ENCODE measurements around the gene ARHGAP1. TPM values are rescaled to one million over a fixed set of nuclear protein-coding genes. Genes with fewer than 3 reads are reported as not detected.

Gene ARHGAP1
- total and polyA plus RNA-seq, 2 of the 13 experiments (the other 11 are each of a cell fraction or from before 2014, with no cell fraction given), result 18.6 to 30.3 TPM

- Histone ChIP-seq H3K36me3 (replicated peaks in 1 of 2; ENCODE audit: control insufficient read depth in 1 of 2, insufficient read depth in 2 of 2, low read length in 2 of 2) (peaks cover 14 to 38% of the 10 kb centered on the region in 2 experiments; a peak in 4 of 5 replicates), H3K9me3 (ENCODE audit: low read length) (no peaks in the 10 kb centered on the region), H2AFZ (ENCODE audit: low read length) (no peak overlapping the region), H3K4me1 (ENCODE audit: insufficient read depth, low read length) (peaks cover 42% of the 10 kb centered on the region), H3K27ac (ENCODE audit: extremely low read length, insufficient read depth, low read length) (no peak overlapping the region), H3K4me2 (ENCODE audit: low read depth, low read length) (no peak overlapping the region), H3K27me3 (ENCODE audit: control insufficient read depth in 1 of 2, insufficient read depth in 2 of 2, low read length in 2 of 2) (no peaks in the 10 kb centered on the region), H3K79me2 (ENCODE audit: insufficient read depth, low read length) (peaks cover 7% of the 10 kb centered on the region), H4K20me1 (ENCODE audit: insufficient read depth, low read length) (no peaks in the 10 kb centered on the region), H3K4me3 (replicated peaks in 1 of 3; ENCODE audit: insufficient read depth in 1 of 3, low read depth in 2 of 3, low read length in 3 of 3) (no peak overlapping the region), H3K9ac (ENCODE audit: insufficient read depth, low read depth, low read length) (no peak overlapping the region)
- no peak for TF ChIP-seq YY1 (IDR thresholded peaks at IDR 0.05; ENCODE audit: insufficient read depth, insufficient replicate concordance, low read depth, low read length)
- no peak for TF ChIP-seq ERF (CRISPR knock-in tag; IDR thresholded peaks at IDR 0.05)
- TF ChIP-seq TBX2 (CRISPR knock-in tag; IDR thresholded peaks at IDR 0.05; ENCODE audit: borderline replicate concordance), result no peak
- no peak for TF ChIP-seq MED1 (CRISPR knock-in tag; IDR thresholded peaks at IDR 0.05)
- TF ChIP-seq MEF2D (CRISPR knock-in tag; IDR thresholded peaks at IDR 0.05), result no peak
- no peak for TF ChIP-seq FOXM1 (CRISPR knock-in tag; IDR thresholded peaks at IDR 0.05)
- TF ChIP-seq ZC3H13 (CRISPR knock-in tag; IDR thresholded peaks at IDR 0.05), result no peak
- TF ChIP-seq ZSCAN31 (CRISPR knock-in tag; IDR thresholded peaks at IDR 0.05; ENCODE audit: low read depth), result no peak
- TF ChIP-seq ZNF33A (CRISPR knock-in tag; IDR thresholded peaks at IDR 0.05; ENCODE audit: borderline replicate concordance), result no peak
- no peak for TF ChIP-seq ZNF557 (CRISPR knock-in tag; IDR thresholded peaks at IDR 0.05)
- TF ChIP-seq REL (CRISPR knock-in tag; conservative IDR thresholded peaks at IDR 0.05), result no peak
- no peak for TF ChIP-seq NCOA5 (CRISPR knock-in tag; IDR thresholded peaks at IDR 0.05)
- no peak for TF ChIP-seq ZNF160 (CRISPR knock-in tag; IDR thresholded peaks at IDR 0.05)
- no peak for TF ChIP-seq SATB2 (CRISPR knock-in tag; IDR thresholded peaks at IDR 0.05)
- TF ChIP-seq ZNF567 (CRISPR knock-in tag; IDR thresholded peaks at IDR 0.05; ENCODE audit: borderline replicate concordance), result no peak
- no peak for TF ChIP-seq EHMT2 (IDR thresholded peaks at IDR 0.05; ENCODE audit: borderline replicate concordance, low read depth, low read length)
- TF ChIP-seq SMARCC2 (IDR thresholded peaks at IDR 0.05), result no peak
- DNase-seq (ENCODE audit: low spot score) (no peak), FAIRE-seq (no peak), ATAC-seq (no peak)
- ChIA-PET CTCF (ENCODE audit: low intra/inter-chr PET ratio, low total read pairs) (no interaction called here), POLR2A (no interaction called here)
- intact Hi-C loops (cut with micrococcal nuclease; ENCODE audit: unreplicated experiment) (no loop called here), in situ Hi-C loops (cut with HindIII; ENCODE audit: extremely low pct_ligation_motif_present, low pct_unique_long_range_greater_than_20kb) (no loop called here)
- no TSS peak for BruUV-seq (replicated peaks)
- 95% methylated on average over 8 of the region's 8 CpGs for WGBS (ENCODE audit: low lambda C conversion rate)
Measured at GRCh38 chr11:46642627-46643335, 57.6 kb downstream of the ARHGAP1 start.

All from HepG2 (cell line).